Activated CD8-positive, alpha-beta T cell treated with anti-CD3 and anti-CD28 coated beads for 36 hours (primary cell): Measurements from ENCODE around the gene MRPL28. TPM values are rescaled to one million over a fixed set of nuclear protein-coding genes. Genes with fewer than 3 reads are reported as not detected.

Source experiments
- ATAC-seq: fragments of 200-7000 bp; cut with Tn5 transposase; one replicate; pipeline ENCODE4 v1.10.0; 2021; ENCODE audit warnings: mild to moderate bottlenecking, moderate library complexity
- CTCF ChIA-PET: fragments of 350-600 bp; sonication (Branson Sonifier 250); formaldehyde crosslinking; loops from one replicate; lab custom pipeline; 2021; ENCODE audit warnings: antibody characterized with exemption; lab: Charles Lee
- POLR2A ChIA-PET: fragments of 350-600 bp; sonication (Branson Sonifier 250); formaldehyde crosslinking; loops from one replicate; lab custom pipeline; 2021; ENCODE audit warnings: antibody characterized with exemption; lab: Charles Lee
- DNase-seq: peaks from one replicate; pipeline ENCODE4 v3.0.0-alpha.2; 2020
- H3K27ac Mint-ChIP-seq: one replicate; pipeline ENCODE4 v1.8.0; 2021; ENCODE audit warnings: mild to moderate bottlenecking, mixed read lengths
- H3K27me3 Mint-ChIP-seq: one replicate; pipeline ENCODE4 v1.8.0; 2021; ENCODE audit warnings: mixed read lengths
- H3K36me3 Mint-ChIP-seq: one replicate; pipeline ENCODE4 v1.8.0; 2021; ENCODE audit warnings: low read depth, mixed read lengths
- H3K4me1 Mint-ChIP-seq: one replicate; pipeline ENCODE4 v1.8.0; 2021; ENCODE audit warnings: low read depth, mixed read lengths
- H3K4me3 Mint-ChIP-seq: one replicate; pipeline ENCODE4 v1.8.0; 2021; ENCODE audit warnings: mild to moderate bottlenecking, moderate library complexity, mixed read lengths
- H3K9me3 Mint-ChIP-seq: one replicate; pipeline ENCODE4 v1.8.0; 2021; ENCODE audit warnings: mixed read lengths
- CTCF ChIP-seq: fragments of 200-600 bp; IDR thresholded peaks from one replicate; pipeline ENCODE4 v1.8.0; 2022; ENCODE audit warnings: antibody characterized with exemption, mild to moderate bottlenecking
- intact Hi-C: fragments of 100-400 bp; cut with micrococcal nuclease; formaldehyde crosslinking; loops from one replicate; pipeline ENCODE4 v1.10.0; 2022
- total RNA-seq, 2 experiments: library from RNA; stranded (reverse); gene quantifications; one replicate each; pipeline ENCODE4 v1.2.3, GENCODE V29; 2021

Gene MRPL28
- total RNA-seq, 2 experiments from 2014 or later = 95.0 to 98.2 TPM

DNA sequence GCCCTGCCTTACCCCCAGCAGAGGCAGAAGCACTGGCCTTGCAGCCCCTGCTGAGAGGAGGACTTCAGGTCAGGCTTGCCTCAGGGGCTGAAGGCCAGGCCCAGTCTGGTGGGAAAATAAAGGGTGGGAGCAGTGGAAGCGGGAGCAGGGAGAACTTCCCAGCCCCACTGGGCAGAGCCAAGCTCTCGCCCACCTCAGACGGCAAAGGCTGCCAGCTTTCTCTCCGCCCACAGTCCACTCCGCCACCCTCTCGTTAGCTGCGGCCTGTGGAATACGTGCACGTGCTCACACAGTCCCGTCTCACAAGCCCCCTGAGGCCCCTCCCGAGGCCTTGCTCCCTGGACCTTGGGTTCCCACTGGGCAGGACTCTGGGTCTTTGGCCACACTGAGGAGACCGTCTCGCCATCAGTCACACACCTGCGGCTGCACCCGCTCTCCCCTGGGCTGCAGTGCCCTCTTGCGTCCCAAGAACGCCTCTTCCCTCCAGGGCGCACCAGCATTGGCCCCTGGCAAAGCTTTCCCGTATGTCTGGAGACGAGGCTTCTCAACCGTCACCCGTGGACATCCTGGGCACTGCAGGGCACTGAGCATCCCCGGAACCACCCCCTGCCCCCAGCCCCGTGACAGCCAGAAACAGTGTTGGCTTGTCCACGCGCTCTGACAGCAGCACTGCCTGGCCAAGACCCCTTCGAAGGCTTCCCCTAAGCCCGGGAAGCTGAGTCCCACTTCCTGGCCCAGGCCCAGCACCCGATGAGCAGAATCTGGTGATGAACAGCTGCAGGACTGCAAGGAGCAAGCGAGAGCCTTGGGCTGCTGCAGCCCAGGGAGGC lies 8.3 kb downstream of the MRPL28 start:
- no peak overlapping the region for H3K4me3 Mint-ChIP-seq
- ATAC-seq (peak; percentile 93), DNase-seq (peak; percentile 84)
- ChIA-PET CTCF (interaction anchor here (0.5 to 2.4 kb wide), 28 partner anchors 9 to 296 kb away, joined by 3 to 20 read pairs (median 4); partner anchors contain the start of genes FAM234A, LUC7L and MRPL28), POLR2A (interaction anchor here (0.9 to 1.3 kb wide), 3 partner anchors 10 to 245 kb away, joined by 3 to 5 read pairs (median 3); partner anchors contain the start of gene AXIN1)
- TF ChIP-seq CTCF = peak; percentile 86
- H3K9me3 Mint-ChIP-seq = no peaks in the 10 kb centered on the region
- no peaks in the 10 kb centered on the region for H3K27me3 Mint-ChIP-seq
- no peak overlapping the region for H3K27ac Mint-ChIP-seq
- H3K4me1 Mint-ChIP-seq = peaks cover 6% of the 10 kb centered on the region
- intact Hi-C loops = no loop called here
- H3K36me3 Mint-ChIP-seq = peaks cover 2% of the 10 kb centered on the region

GRCh38 chr16:361341-361871 lies 8.9 kb downstream of the MRPL28 start:
- TF ChIP-seq CTCF = no peak
- CTCF ChIA-PET = interaction anchor here (0.5 to 2.4 kb wide), 16 partner anchors 9 to 296 kb away, joined by 3 to 20 read pairs (median 6); partner anchors contain the start of genes FAM234A, LUC7L and MRPL28
- POLR2A ChIA-PET = interaction anchor here (1.2 to 1.3 kb wide), 2 partner anchors 9 to 244 kb away, joined by 3 read pairs; partner anchors contain the start of gene AXIN1
- Mint-ChIP-seq H3K27ac (no peak overlapping the region), H3K9me3 (no peaks in the 10 kb centered on the region), H3K27me3 (no peaks in the 10 kb centered on the region), H3K36me3 (no peaks in the 10 kb centered on the region), H3K4me3 (no peak overlapping the region), H3K4me1 (peaks cover 6% of the 10 kb centered on the region)
- intact Hi-C loops = no loop called here
- no peak for DNase-seq
- no peak for ATAC-seq

GRCh38 chr16:360698-361336 lies 9.5 kb downstream of the MRPL28 start:
- intact Hi-C loops = no loop called here
- ChIA-PET POLR2A (interaction anchor here (1.2 to 1.3 kb wide), 2 partner anchors 8 to 243 kb away, joined by 3 read pairs; partner anchors contain the start of gene AXIN1), CTCF (interaction anchor here (1.1 to 2.3 kb wide), 6 partner anchors 126 to 290 kb away, joined by 4 to 18 read pairs (median 10); partner anchors contain the start of genes FAM234A and LUC7L)
- Mint-ChIP-seq H3K27ac (no peak overlapping the region), H3K9me3 (no peaks in the 10 kb centered on the region), H3K4me1 (peaks cover 6% of the 10 kb centered on the region), H3K4me3 (no peak overlapping the region), H3K27me3 (no peaks in the 10 kb centered on the region), H3K36me3 (no peaks in the 10 kb centered on the region)
- DNase-seq = no peak
- no peak for TF ChIP-seq CTCF
- ATAC-seq = no peak

GRCh38 chr16:359871-360697 lies 10.3 kb downstream of the MRPL28 start:
- intact Hi-C loops = loop anchor here (10.0 kb wide), 1 partner anchor 125 kb away; the partner anchor contains the start of gene FAM234A
- DNase-seq = no peak
- no peak overlapping the region for H3K27ac Mint-ChIP-seq
- POLR2A ChIA-PET = no interaction called here
- no peaks in the 10 kb centered on the region for H3K36me3 Mint-ChIP-seq
- H3K4me1 Mint-ChIP-seq = peaks cover 11% of the 10 kb centered on the region
- no peak for ATAC-seq
- no peak overlapping the region for H3K4me3 Mint-ChIP-seq
- H3K27me3 Mint-ChIP-seq = no peaks in the 10 kb centered on the region
- TF ChIP-seq CTCF = no peak
- no peaks in the 10 kb centered on the region for H3K9me3 Mint-ChIP-seq
- CTCF ChIA-PET = no interaction called here
